Loucy (cell line): ENCODE results near the gene RASGRP1.
"Not testable (repeated sequence)": the region's sequence is repeated elsewhere in the genome, so short reads cannot be mapped to it uniquely, and the experiment has no call there.

Source experiments
- CTCF ChIP-seq: fragments of 200-600 bp; sonication (generic); conservative IDR thresholded peaks from 2 replicates; pipeline ENCODE4 v1.5.1; 2014; ENCODE audit warnings: mild to moderate bottlenecking, antibody characterized with exemption, low read length
- EZH2phosphoT487 ChIP-seq: fragments of 200-600 bp; IDR thresholded peaks from 2 replicates; pipeline ENCODE4 v1.6.1; 2018; ENCODE audit warnings: antibody characterized with exemption, mild to moderate bottlenecking, moderate library complexity, borderline replicate concordance

GRCh38 chr15:38586005-38586404 is 21.4 kb upstream of the RASGRP1 start:
- not testable (repeated sequence) for TF ChIP-seq CTCF, EZH2phosphoT487
